Testis (tissue), 3 donors: Measurements from ENCODE around the gene GABBR2. TPM values are rescaled to one million over a fixed set of nuclear protein-coding genes. Genes with fewer than 3 reads are reported as not detected.

Source experiments
- DNase-seq: peaks from one replicate; pipeline ENCODE4 v3.0.0-alpha.2; 2019
- H3K27ac ChIP-seq, 2 donors: fragments of 200-600 bp; sonication (generic); one replicate each; pipeline ENCODE4 v1.5.1; 2019
- H3K27me3 ChIP-seq: fragments of 200-600 bp; sonication (generic); one replicate; pipeline ENCODE4 v1.5.1; 2019
- H3K36me3 ChIP-seq: fragments of 200-600 bp; sonication (generic); one replicate; pipeline ENCODE4 v1.5.1; 2017; ENCODE audit warnings: low read depth; ENCODE audit errors: missing control alignments
- H3K4me1 ChIP-seq: fragments of 200-600 bp; sonication (generic); one replicate; pipeline ENCODE4 v1.5.1; 2019
- H3K4me3 ChIP-seq, 2 donors: fragments of 200-600 bp; sonication (generic); one replicate each; pipeline ENCODE4 v1.5.1; 2017 to 2019
- H3K9me3 ChIP-seq: fragments of 200-600 bp; sonication (generic); one replicate; pipeline ENCODE4 v1.5.1; 2017
- POLR2A ChIP-seq: fragments of 450-650 bp; IDR thresholded peaks from one replicate; pipeline ENCODE4 v1.6.1; 2017; ENCODE audit warnings: antibody characterized with exemption, mild to moderate bottlenecking, moderate library complexity
- WGBS, 2 donors: methylation state at CpG; one replicate each; pipeline ENCODE4 v1.1.5; 2018; 5-methylcytosine and 5-hydroxymethylcytosine counted together
- intact Hi-C: fragments of 100-400 bp; cut with DNase I; formaldehyde crosslinking; loops from one replicate; pipeline ENCODE4 v1.15.1; 2023; ENCODE audit warnings: low total_unique reads
- polyA plus RNA-seq: library from polyadenylated mRNA; stranded (reverse); fragments of 350-450 nt; fragmentation: Illumina TruSeq; extraction: RNeasy Lipid Tissue Mini Kit (QIAGEN cat#74804); gene quantifications from one replicate; pipeline ENCODE4 v1.2.3, GENCODE V29; 2014; ENCODE audit warnings: low read depth, low replicate concordance; ENCODE audit not compliant: insufficient read depth
- total RNA-seq, 2 donors: library from RNA; depleted of rRNA; stranded (reverse); fragments of >200 nt; gene quantifications; one replicate each; pipeline ENCODE4 v1.2.3, GENCODE V29; 2016
- TF ChIP-seq, protein P1 (sequence below), 3 experiments: fragments of 450-650 bp in 2 of 3; fragments of 200-600 bp in 1 of 3; sonication (generic) in 1 of 3; IDR thresholded peaks; one replicate each; pipeline ENCODE4 v1.5.1; 2016 to 2019; ENCODE audit warnings: antibody characterized with exemption in 3 of 3, mild to moderate bottlenecking in 2 of 3, moderate library complexity in 1 of 3

The GABBR2 gene
- total and polyA plus RNA-seq, 3 donors from 2014 or later = 3.0 to 8.1 (median 6.9) TPM

DNA sequence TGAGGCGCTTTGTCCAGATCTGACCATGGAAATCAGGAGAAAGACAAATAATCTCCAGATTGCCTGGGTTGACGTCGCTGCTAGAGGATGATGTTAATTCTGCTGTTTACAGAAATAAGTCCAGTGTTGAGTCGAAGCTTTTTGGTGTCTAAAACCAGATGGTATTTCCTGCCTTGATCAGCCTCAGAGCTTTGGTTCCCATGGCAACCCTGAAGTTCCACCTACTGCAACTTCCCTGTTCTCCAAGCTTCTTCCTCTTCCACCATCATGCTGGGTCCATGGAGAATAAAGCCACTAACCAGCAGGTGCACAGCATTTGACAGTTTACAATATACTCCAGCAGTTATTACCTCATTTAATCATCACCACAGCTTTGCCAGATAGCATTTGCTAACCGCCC is 18.0 kb upstream of the GABBR2 start:
- intact Hi-C loops = no loop called here

DNA sequence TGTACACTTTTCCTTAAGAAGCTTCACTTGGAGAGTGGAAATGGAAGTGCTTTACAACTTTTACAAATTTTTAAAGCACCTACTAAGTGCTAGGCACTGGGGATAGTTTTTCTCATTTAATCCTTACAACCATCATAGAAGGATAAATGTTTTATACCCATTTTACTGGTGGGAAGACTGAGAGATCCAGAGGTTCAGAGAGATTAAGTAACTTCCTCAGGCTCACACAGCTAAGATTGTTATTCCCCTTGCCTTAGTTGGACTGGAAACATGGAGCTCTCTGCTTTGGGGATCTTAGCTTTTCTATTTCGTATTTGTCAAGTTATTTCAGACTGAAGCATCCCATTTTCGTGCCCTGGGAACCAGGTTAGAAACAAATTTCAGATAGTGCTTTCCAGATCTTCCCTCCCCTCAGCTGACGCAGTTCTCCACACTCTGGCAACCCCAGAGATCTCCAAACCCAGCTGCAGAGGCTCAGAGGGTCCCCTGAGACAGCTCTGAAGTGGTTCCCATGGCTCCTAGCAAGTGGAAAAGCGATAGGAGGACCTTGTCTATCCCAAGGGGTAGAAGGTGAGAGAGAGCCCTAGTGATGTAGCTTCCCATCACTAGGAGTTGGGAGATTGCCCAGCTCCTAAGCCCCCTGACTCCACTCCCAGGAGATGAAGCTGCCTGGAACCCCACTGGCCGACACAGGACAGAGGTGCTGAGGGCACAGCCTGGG is 16.2 kb upstream of the GABBR2 start:
- Histone ChIP-seq H3K4me1 (no peaks in the 10 kb centered on the region), H3K36me3 (no peaks in the 10 kb centered on the region), H3K9me3 (no peaks in the 10 kb centered on the region), H3K27ac (no peak overlapping the region), H3K4me3 (no peak overlapping the region), H3K27me3 (no peaks in the 10 kb centered on the region)
- no peak for DNase-seq
- 33 to 71% methylated on average over 2 to 5 of the region's 5 CpGs for WGBS, 2 donors
- intact Hi-C loops = no loop called here
- TF ChIP-seq, protein P1, sequence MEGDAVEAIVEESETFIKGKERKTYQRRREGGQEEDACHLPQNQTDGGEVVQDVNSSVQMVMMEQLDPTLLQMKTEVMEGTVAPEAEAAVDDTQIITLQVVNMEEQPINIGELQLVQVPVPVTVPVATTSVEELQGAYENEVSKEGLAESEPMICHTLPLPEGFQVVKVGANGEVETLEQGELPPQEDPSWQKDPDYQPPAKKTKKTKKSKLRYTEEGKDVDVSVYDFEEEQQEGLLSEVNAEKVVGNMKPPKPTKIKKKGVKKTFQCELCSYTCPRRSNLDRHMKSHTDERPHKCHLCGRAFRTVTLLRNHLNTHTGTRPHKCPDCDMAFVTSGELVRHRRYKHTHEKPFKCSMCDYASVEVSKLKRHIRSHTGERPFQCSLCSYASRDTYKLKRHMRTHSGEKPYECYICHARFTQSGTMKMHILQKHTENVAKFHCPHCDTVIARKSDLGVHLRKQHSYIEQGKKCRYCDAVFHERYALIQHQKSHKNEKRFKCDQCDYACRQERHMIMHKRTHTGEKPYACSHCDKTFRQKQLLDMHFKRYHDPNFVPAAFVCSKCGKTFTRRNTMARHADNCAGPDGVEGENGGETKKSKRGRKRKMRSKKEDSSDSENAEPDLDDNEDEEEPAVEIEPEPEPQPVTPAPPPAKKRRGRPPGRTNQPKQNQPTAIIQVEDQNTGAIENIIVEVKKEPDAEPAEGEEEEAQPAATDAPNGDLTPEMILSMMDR (IDR thresholded peaks at IDR 0.05) = no peak
- no peak for TF ChIP-seq POLR2A

More for the DNA sequence above, 18.0 kb upstream of the GABBR2 start:
- H3K4me1 ChIP-seq = no peaks in the 10 kb centered on the region
- H3K27ac ChIP-seq = no peak overlapping the region
- H3K9me3 ChIP-seq = no peaks in the 10 kb centered on the region
- H3K27me3 ChIP-seq = no peaks in the 10 kb centered on the region
- DNase-seq = no peak
- H3K4me3 ChIP-seq = no peak overlapping the region
- 62 to 68% methylated on average over 5 of the region's 5 CpGs for WGBS, 2 donors
- TF ChIP-seq POLR2A = no peak
- TF ChIP-seq, protein P1 (IDR thresholded peaks at IDR 0.05) = no peak
- no peaks in the 10 kb centered on the region for H3K36me3 ChIP-seq

DNA sequence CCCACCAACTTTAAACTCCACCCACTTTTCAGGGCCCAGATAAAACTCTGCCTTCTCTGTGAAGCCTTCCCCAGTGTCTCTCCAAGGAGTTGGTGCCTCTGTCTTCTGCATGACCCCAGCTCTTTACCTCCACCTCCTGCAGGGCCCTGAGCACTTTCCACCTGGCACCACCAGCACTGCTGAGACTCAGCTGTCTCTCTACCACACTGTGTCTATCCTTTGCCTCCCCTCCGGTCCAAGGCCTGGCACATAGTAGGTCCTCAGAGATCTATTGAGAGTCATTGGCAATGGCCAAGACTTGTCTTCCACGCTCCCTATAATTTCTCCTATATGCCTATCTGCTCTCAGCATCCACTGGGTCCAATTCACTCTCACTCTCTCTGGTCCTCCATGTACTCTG is 12.9 kb upstream of the GABBR2 start:
- no peaks in the 10 kb centered on the region for H3K4me1 ChIP-seq
- no peaks in the 10 kb centered on the region for H3K9me3 ChIP-seq
- 92 to 93% methylated on average over 2 of the region's 2 CpGs for WGBS, 2 donors
- intact Hi-C loops = no loop called here
- no peak overlapping the region for H3K27ac ChIP-seq
- DNase-seq = no peak
- H3K4me3 ChIP-seq = no peak overlapping the region
- H3K36me3 ChIP-seq = no peaks in the 10 kb centered on the region
- TF ChIP-seq, protein P1 (IDR thresholded peaks at IDR 0.05) = no peak
- TF ChIP-seq POLR2A = no peak
- no peaks in the 10 kb centered on the region for H3K27me3 ChIP-seq

DNA sequence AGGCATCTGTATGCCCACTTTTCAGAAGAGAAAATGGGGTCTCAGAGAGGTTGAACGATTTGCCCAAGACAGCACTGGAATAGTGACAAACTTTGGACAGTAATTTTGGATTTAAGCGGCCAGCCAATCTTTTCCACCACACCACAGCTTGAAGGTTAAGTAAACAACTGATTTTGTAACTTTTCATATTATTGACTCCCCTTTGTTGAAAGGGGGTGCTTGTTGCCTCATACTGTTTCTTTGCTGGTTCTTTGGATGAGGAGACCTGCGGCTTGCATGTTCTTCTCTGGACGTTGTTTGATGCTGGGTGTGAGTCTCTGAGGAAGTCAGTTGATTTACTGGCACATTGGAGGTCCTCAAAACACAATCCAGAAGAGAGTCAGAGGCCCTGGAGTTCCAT is 11.7 kb upstream of the GABBR2 start:
- H3K27me3 ChIP-seq = no peaks in the 10 kb centered on the region
- H3K27ac ChIP-seq = no peak overlapping the region
- intact Hi-C loops = no loop called here
- no peak for DNase-seq
- TF ChIP-seq, protein P1 (IDR thresholded peaks at IDR 0.05) = no peak
- no peak for TF ChIP-seq POLR2A
- H3K4me3 ChIP-seq = no peak overlapping the region
- WGBS, 2 donors = 74 to 84% methylated on average over 4 of the region's 4 CpGs
- no peaks in the 10 kb centered on the region for H3K4me1 ChIP-seq
- H3K9me3 ChIP-seq = no peaks in the 10 kb centered on the region
- no peaks in the 10 kb centered on the region for H3K36me3 ChIP-seq

DNA sequence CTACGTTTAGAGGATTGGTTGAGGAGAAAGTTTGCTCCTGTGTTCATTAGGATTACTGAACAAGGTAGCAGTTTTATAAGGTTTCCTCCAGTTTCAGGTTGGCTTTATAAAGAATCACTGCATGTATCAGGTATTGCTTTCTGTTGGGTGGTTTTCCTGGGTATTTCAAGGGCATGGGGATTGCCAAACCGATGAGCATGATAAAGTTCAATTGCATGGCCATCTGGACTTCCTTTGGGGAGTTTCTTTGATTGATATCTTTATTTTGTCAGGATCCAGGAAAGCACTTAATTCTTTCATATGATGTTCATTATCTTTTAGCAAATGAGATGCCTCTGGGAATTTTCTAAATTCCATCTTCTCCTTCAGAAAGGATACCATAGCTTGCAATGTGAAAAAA is 10.3 kb upstream of the GABBR2 start:
- intact Hi-C loops = no loop called here
- Histone ChIP-seq H3K27ac (no peak overlapping the region), H3K4me3 (no peak overlapping the region), H3K27me3 (no peaks in the 10 kb centered on the region), H3K9me3 (no peaks in the 10 kb centered on the region), H3K4me1 (no peaks in the 10 kb centered on the region), H3K36me3 (no peaks in the 10 kb centered on the region)
- DNase-seq = no peak
- TF ChIP-seq, protein P1 (IDR thresholded peaks at IDR 0.05) = no peak
- TF ChIP-seq POLR2A = no peak
- 51 to 55% methylated on average over 2 of the region's 2 CpGs for WGBS, 2 donors
